B cell (primary cell): ENCODE data around the gene CACNA1A. TPM values are rescaled to one million over a fixed set of nuclear protein-coding genes. Genes with fewer than 3 reads are reported as not detected.

Experiments used
- ATAC-seq: fragments of 200-7000 bp; cut with Tn5 transposase; one replicate; pipeline ENCODE4 v1.10.0; 2021; ENCODE audit warnings: low read depth, mild to moderate bottlenecking, moderate number of reproducible peaks, moderate library complexity
- CTCF ChIA-PET: fragments of 350-600 bp; sonication (Branson Sonifier 250); formaldehyde crosslinking; loops from one replicate; lab custom pipeline; 2021; ENCODE audit warnings: antibody characterized with exemption, inconsistent platforms; lab: Charles Lee
- POLR2A ChIA-PET: fragments of 350-600 bp; sonication (Branson Sonifier 250); formaldehyde crosslinking; loops from one replicate; lab custom pipeline; 2021; ENCODE audit warnings: antibody characterized with exemption; lab: Charles Lee
- DNase-seq: peaks from one replicate; pipeline ENCODE4 v3.0.0; 2013
- H2AFZ ChIP-seq: 2 replicates; pipeline ENCODE4 v1.6.1; 2012; ENCODE audit warnings: mild to moderate bottlenecking, low read depth, low read length; ENCODE audit not compliant: insufficient read depth, poor library complexity, severe bottlenecking
- H3K27ac ChIP-seq, 2 donors: 1 replicate in 1 of 2; 2 replicates in 1 of 2; pipeline ENCODE4 v1.5.1; 2012 to 2013; ENCODE audit warnings: low read length in 2 of 2, mild to moderate bottlenecking in 2 of 2, moderate library complexity in 1 of 2
- H3K27me3 ChIP-seq, 4 experiments: fragments of 200-600 bp in 1 of 4; sonication (generic) in 1 of 4; replicated peaks in 1 of 4; 1 replicate in 2 of 4; 2 replicates in 2 of 4; pipeline versions ENCODE4 v1.6.1 to v1.7.0; 2013 to 2016; ENCODE audit warnings: low read length in 3 of 4, mild to moderate bottlenecking in 2 of 4, mixed read lengths in 1 of 4, moderate library complexity in 1 of 4; ENCODE audit not compliant: insufficient read depth in 4 of 4, control insufficient read depth in 3 of 4; ENCODE audit errors: control extremely low read depth in 1 of 4
- H3K36me3 ChIP-seq, 2 experiments: replicated peaks in 1 of 2; 1 replicate in 1 of 2; 2 replicates in 1 of 2; pipeline versions ENCODE4 v1.6.1 to v1.7.1; 2013; ENCODE audit warnings: low read length in 1 of 2; ENCODE audit not compliant: insufficient read depth in 2 of 2, control insufficient read depth in 1 of 2; ENCODE audit errors: control extremely low read depth in 1 of 2, extremely low read depth in 1 of 2
- H3K4me1 ChIP-seq, 2 donors: fragments of 200-600 bp in 1 of 2; sonication (generic) in 1 of 2; 1 replicate in 1 of 2; 2 replicates in 1 of 2; pipeline versions ENCODE4 v1.5.1 to v1.6.1; 2013 to 2017; ENCODE audit warnings: low read length in 2 of 2; ENCODE audit not compliant: control insufficient read depth in 2 of 2, insufficient read depth in 2 of 2
- H3K4me2 ChIP-seq: replicated peaks from 2 replicates; pipeline ENCODE3; 2012; ENCODE audit warnings: mild to moderate bottlenecking, low read depth, low read length; ENCODE audit not compliant: poor library complexity, severe bottlenecking
- H3K4me3 ChIP-seq, 5 experiments: fragments of 200-600 bp in 1 of 5; sonication (generic) in 1 of 5; 1 replicate in 3 of 5; 2 replicates in 2 of 5; pipeline versions ENCODE4 v1.5.1 to v1.7.0; 2011 to 2016; ENCODE audit warnings: low read length in 4 of 5, mild to moderate bottlenecking in 4 of 5, low read depth in 2 of 5, control low read depth in 1 of 5, moderate library complexity in 1 of 5; ENCODE audit not compliant: insufficient read depth in 1 of 5; ENCODE audit errors: control extremely low read depth in 1 of 5, extremely low read depth in 1 of 5
- H3K79me2 ChIP-seq: fragments of 200-600 bp; sonication (generic); one replicate; pipeline ENCODE4 v1.6.0; 2016; ENCODE audit warnings: low read length; ENCODE audit not compliant: control insufficient read depth, insufficient read depth
- H3K9ac ChIP-seq: fragments of 200-600 bp; sonication (generic); 2 replicates; pipeline ENCODE4 v1.6.1; 2017; ENCODE audit warnings: mild to moderate bottlenecking, low read length, moderate library complexity
- H3K9me3 ChIP-seq, 3 donors: one replicate each; pipeline versions ENCODE4 v1.6.1 to v1.7.1; 2013; ENCODE audit warnings: low read length in 2 of 3; ENCODE audit not compliant: control insufficient read depth in 2 of 3, insufficient read depth in 1 of 3; ENCODE audit errors: control extremely low read depth in 1 of 3
- H4K20me1 ChIP-seq: 2 replicates; pipeline ENCODE4 v1.6.0; 2012; ENCODE audit warnings: mild to moderate bottlenecking, low read length; ENCODE audit not compliant: insufficient read depth, control insufficient read depth, poor library complexity, severe bottlenecking
- H3K27ac Mint-ChIP-seq: one replicate; pipeline ENCODE4 v1.8.0; 2021; ENCODE audit warnings: mixed read lengths
- H3K27me3 Mint-ChIP-seq: one replicate; pipeline ENCODE4 v1.8.0; 2021; ENCODE audit warnings: mixed read lengths
- H3K4me1 Mint-ChIP-seq: one replicate; pipeline ENCODE4 v1.8.0; 2021; ENCODE audit warnings: mixed read lengths
- H3K4me3 Mint-ChIP-seq: one replicate; pipeline ENCODE4 v1.8.0; 2021; ENCODE audit warnings: mixed read lengths
- H3K9me3 Mint-ChIP-seq: one replicate; pipeline ENCODE4 v1.8.0; 2022; ENCODE audit warnings: mixed read lengths; ENCODE audit not compliant: insufficient read depth
- CTCF ChIP-seq: fragments of 200-600 bp; IDR thresholded peaks from one replicate; pipeline ENCODE4 v1.8.0; 2022; ENCODE audit warnings: antibody characterized with exemption, mild to moderate bottlenecking
- EZH2 ChIP-seq: IDR thresholded peaks from 2 replicates; pipeline ENCODE4 v1.6.1; 2012; ENCODE audit warnings: borderline replicate concordance, low read depth, mild to moderate bottlenecking, moderate library complexity, low read length; ENCODE audit not compliant: insufficient read depth, poor library complexity, severe bottlenecking
- WGBS: methylation state at CpG from one replicate; pipeline ENCODE4 v1.1.5; 2013; ENCODE audit warnings: missing lambda C conversion rate; ENCODE audit not compliant: insufficient coverage; 5-methylcytosine and 5-hydroxymethylcytosine counted together
- intact Hi-C: fragments of 100-400 bp; cut with micrococcal nuclease; formaldehyde crosslinking; loops from one replicate; pipeline ENCODE4 v1.10.0; 2022
- polyA plus RNA-seq: library from polyadenylated mRNA; depleted of rRNA; stranded (reverse); fragments of >200 nt; gene quantifications from 2 replicates; pipeline ENCODE4 v1.2.3, GENCODE V29; 2012
- total RNA-seq, 2 donors: library from RNA; stranded (reverse); fragments of 120-200 nt in 1 of 2; gene quantifications; 1 replicate in 1 of 2; 2 replicates in 1 of 2; pipeline versions ENCODE4 v1.2.3 to v1.2.4, GENCODE V29; 2013 to 2022

CACNA1A gene
- total and polyA plus RNA-seq, 2 donors (not counting 1 experiment from before 2014, with no cell fraction given), result 1.2 to 1.3 TPM

- Histone ChIP-seq H3K4me2 (no peak overlapping the region), H3K4me1 (no peaks in the 10 kb centered on the region), H3K27me3 (peaks cover 0 to 4% (median 0%) of the 10 kb centered on the region in 4 experiments), H3K36me3 (no peaks in the 10 kb centered on the region), H4K20me1 (no peaks in the 10 kb centered on the region), H3K9ac (no peak overlapping the region), H3K27ac (no peak overlapping the region), H3K4me3 (no peak overlapping the region), H2AFZ (no peak overlapping the region), H3K9me3 (peaks cover 0 to 13% (median 0%) of the 10 kb centered on the region in 3 donors), H3K79me2 (no peaks in the 10 kb centered on the region)
- WGBS, result 70% methylated on average over 1 of the region's 1 CpG
- ChIA-PET CTCF (no interaction called here), POLR2A (no interaction called here)
- ATAC-seq (no peak), DNase-seq (no peak)
- H3K4me3 Mint-ChIP-seq, result no peak overlapping the region
- peaks cover 5% of the 10 kb centered on the region for H3K4me1 Mint-ChIP-seq
- TF ChIP-seq EZH2, result no peak
- no peak for TF ChIP-seq CTCF
- intact Hi-C loops, result no loop called here
- H3K9me3 Mint-ChIP-seq, result peaks cover 7% of the 10 kb centered on the region
- peaks cover 34% of the 10 kb centered on the region for H3K27me3 Mint-ChIP-seq
- no peak overlapping the region for H3K27ac Mint-ChIP-seq
These were observed 35.3 kb upstream of the CACNA1A start for GRCh38 chr19:13541554-13541953.

DNA sequence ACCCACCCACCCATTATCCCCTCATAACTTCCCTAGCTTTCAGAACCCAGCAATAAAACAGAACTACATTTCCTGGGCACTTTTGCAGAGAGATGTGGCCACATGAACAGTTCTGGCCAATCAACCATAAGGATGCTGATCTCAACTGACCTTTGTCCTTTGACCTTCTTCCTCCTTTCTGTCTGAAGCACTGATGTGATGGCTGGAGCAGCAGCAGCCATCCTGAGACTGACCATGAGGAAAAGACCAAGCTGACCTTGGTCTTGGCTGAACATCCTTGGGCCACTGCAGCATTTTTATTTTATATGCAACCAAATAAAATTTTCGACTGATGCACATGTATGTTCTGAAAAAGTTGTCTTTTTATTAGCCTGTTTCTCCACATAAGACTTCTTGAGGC lies 33.1 kb upstream of the CACNA1A start:
- ATAC-seq, result no peak
- no peaks in the 10 kb centered on the region for H3K36me3 ChIP-seq
- H3K9me3 ChIP-seq, result peaks cover 0 to 10% (median 0%) of the 10 kb centered on the region in 3 donors
- Mint-ChIP-seq H3K4me1 (peaks cover 5% of the 10 kb centered on the region), H3K4me3 (no peak overlapping the region), H3K27me3 (peaks cover 34% of the 10 kb centered on the region), H3K9me3 (peaks cover 7% of the 10 kb centered on the region), H3K27ac (no peak overlapping the region)
- TF ChIP-seq CTCF, result no peak
- TF ChIP-seq EZH2, result no peak
- no peak overlapping the region for H2AFZ ChIP-seq
- H3K4me3 ChIP-seq, result no peak overlapping the region
- no peaks in the 10 kb centered on the region for H3K79me2 ChIP-seq
- POLR2A ChIA-PET, result no interaction called here
- no peaks in the 10 kb centered on the region for H4K20me1 ChIP-seq
- no peak overlapping the region for H3K4me2 ChIP-seq
- no peaks in the 10 kb centered on the region for H3K4me1 ChIP-seq
- WGBS, result 57% methylated on average over 1 of the region's 1 CpG
- peaks cover 0 to 4% (median 2%) of the 10 kb centered on the region in 4 experiments for H3K27me3 ChIP-seq
- DNase-seq, result no peak
- H3K27ac ChIP-seq, result no peak overlapping the region
- CTCF ChIA-PET, result interaction anchor here (0.6 to 0.9 kb wide), 2 partner anchors 49 to 176 kb away, joined by 3 to 4 read pairs; no protein-coding TSS in a partner anchor
- intact Hi-C loops, result no loop called here
- no peak overlapping the region for H3K9ac ChIP-seq
